Activated naive CD4-positive, alpha-beta T cell treated with anti-CD3 and anti-CD28 coated beads, Interleukin-2, amount 50 U/mL, for 24 hours (primary cell): ENCODE data around the gene CFAP251.
"Not testable (repeated sequence)": the region's sequence is repeated elsewhere in the genome, so short reads cannot be mapped to it uniquely, and the experiment has no call there.

ENCODE experiments used
- H3K27ac Mint-ChIP-seq: one replicate; pipeline ENCODE4 v1.8.0; 2021; ENCODE audit warnings: mild to moderate bottlenecking, mixed read lengths
- H3K27me3 Mint-ChIP-seq: one replicate; pipeline ENCODE4 v1.8.0; 2021; ENCODE audit warnings: mixed read lengths
- H3K36me3 Mint-ChIP-seq: one replicate; pipeline ENCODE4 v1.8.0; 2021; ENCODE audit warnings: mixed read lengths
- H3K4me1 Mint-ChIP-seq: one replicate; pipeline ENCODE4 v1.8.0; 2021; ENCODE audit warnings: mixed read lengths
- H3K4me3 Mint-ChIP-seq: one replicate; pipeline ENCODE4 v1.8.0; 2021; ENCODE audit warnings: mild to moderate bottlenecking, mixed read lengths
- H3K9me3 Mint-ChIP-seq: one replicate; pipeline ENCODE4 v1.8.0; 2021; ENCODE audit warnings: mixed read lengths

CFAP251 gene

DNA sequence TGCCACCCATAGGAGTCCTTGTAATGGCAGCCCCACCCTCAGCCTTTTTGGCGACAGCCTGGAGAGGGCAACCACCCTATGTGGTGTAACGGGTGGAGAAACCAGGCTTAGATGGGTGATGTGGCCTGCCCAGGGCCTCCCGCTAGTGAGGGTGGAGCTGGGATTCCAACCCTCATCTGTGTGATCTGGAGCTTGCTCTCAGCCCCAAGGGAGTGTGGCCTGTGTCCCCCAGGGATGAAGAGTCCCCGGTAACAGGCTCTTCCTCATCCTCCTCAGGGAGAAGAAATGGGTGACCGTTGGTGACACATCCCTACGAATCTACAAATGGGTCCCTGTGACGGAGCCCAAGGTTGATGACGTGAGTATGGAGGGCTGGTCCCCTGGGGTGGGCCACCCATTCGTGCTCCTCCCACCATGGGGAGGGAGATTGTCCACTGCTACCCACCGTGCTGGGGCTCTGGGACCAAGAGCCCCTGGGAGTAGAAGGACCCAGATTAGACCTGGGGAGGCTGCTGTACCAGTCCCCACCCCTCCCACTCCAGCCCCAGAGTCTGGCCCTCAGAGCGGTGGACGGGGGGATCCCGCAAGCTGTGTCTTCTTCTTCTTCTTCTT, 112.1 kb downstream of the CFAP251 start:
- Mint-ChIP-seq H3K4me1 (no peaks in the 10 kb centered on the region), H3K9me3 (no peaks in the 10 kb centered on the region), H3K27ac (no peak overlapping the region), H3K36me3 (no peaks in the 10 kb centered on the region), H3K27me3 (no peaks in the 10 kb centered on the region), H3K4me3 (no peak overlapping the region)

DNA sequence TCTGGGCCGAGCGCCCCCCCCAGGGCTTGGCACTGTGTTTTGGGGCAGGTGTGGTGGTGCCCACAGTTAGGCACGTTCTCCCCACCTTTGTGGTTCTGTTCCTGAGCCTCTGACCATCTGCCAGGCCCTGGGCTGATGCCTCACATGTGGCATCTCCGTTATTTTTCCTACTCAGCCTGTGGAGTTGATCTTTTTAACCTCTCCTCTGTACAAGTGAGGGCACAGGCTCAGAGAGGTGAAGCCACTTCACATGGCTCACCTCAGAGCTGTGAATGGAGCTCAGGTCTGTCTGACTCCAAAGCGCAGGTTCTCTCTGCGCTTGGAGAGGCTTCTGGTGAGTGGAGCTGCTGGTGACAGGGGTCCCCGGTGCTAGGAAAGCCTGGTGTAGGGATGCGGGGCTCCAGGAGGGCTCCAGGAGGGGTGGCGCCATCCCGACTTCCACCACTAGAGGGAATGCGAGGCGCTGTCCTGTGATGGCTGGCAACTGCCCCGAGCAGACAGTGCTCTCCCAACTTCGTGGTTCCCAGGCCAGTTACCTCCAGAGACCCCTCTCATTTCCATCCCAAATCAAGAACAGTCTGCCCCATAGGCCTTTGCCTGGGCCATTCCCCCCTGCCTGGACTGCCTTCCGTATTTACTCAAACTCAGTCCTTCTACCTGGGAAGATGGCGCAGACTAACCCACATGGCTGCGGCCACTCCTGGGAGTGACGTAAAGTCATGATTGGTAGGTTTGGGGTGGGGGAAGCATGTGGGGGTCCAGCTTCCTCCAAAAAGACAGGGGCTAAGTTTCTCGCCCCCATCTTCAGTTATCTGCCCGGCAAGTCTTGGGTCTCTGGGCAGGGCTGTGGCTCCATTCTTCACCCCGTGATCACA, 113.2 kb downstream of the CFAP251 start:
- no peak overlapping the region for H3K4me3 Mint-ChIP-seq
- no peaks in the 10 kb centered on the region for H3K36me3 Mint-ChIP-seq
- no peaks in the 10 kb centered on the region for H3K9me3 Mint-ChIP-seq
- H3K27ac Mint-ChIP-seq: no peak overlapping the region
- H3K4me1 Mint-ChIP-seq: no peaks in the 10 kb centered on the region
- no peaks in the 10 kb centered on the region for H3K27me3 Mint-ChIP-seq

DNA sequence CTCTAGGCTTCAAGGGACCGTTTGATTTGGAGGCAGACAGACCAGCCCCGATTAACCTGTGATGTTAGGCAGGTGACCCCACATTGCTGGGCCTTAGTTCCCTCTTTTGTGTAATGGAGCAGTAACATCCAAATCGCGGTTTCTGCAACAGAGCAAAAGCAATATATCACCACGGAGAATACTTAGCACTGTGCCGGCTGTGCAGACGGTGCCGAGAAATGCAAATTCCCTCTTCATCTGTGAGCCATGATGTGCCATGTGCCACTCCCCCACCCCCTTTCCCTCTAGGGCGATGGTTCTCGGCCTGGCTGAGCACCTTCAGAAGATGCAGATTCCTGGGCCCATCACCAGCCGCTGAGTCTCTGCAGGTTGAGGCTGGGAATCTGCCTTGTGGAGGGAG, 114.2 kb downstream of the CFAP251 start:
- Mint-ChIP-seq H3K36me3 (no peaks in the 10 kb centered on the region), H3K27ac (no peak overlapping the region), H3K4me3 (no peak overlapping the region), H3K4me1 (no peaks in the 10 kb centered on the region), H3K9me3 (no peaks in the 10 kb centered on the region), H3K27me3 (no peaks in the 10 kb centered on the region)

DNA sequence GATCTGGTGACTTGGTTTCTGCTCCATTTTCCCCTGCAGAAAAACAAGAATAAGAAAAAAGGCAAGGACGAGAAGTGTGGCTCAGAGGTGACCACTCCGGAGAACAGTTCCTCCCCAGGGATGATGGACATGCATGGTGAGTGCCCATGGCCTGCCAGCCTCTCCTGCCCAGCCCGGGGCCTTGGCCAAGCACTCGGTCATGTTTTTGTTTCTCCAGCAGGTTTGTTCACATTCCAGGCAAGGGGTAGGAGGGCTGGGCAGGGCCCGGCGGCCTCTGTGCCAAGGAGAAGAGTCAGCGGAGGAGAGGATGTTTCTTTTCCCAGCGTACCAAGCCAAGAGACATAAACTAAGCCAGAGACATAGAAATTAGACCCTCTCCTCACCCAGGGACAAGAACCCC, 116.9 kb downstream of the CFAP251 start:
- Mint-ChIP-seq H3K4me1 (no peaks in the 10 kb centered on the region), H3K27me3 (no peaks in the 10 kb centered on the region), H3K4me3 (no peak overlapping the region), H3K27ac (no peak overlapping the region), H3K9me3 (no peaks in the 10 kb centered on the region), H3K36me3 (no peaks in the 10 kb centered on the region)

DNA sequence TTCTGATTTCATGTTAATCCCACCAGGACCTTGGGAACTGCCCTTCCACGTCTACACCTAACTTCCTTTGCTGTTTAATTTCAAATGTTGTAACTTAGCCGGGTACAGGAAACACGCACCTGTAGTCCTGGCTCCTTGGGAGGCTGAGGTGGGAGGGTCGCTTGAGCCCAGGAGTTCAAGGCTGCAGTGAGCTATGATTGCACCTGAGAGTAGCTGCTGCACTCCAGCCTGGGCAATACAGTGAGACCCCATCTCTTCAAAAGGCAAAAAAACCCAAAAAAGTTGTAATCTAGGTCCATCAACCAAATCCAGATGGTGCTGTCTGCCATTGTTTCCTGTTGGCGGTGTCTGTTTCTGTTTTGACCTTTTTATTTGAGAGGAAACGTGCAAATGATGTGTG, 117.8 kb downstream of the CFAP251 start:
- Mint-ChIP-seq H3K36me3 (no peaks in the 10 kb centered on the region), H3K4me3 (no peak overlapping the region), H3K9me3 (no peaks in the 10 kb centered on the region), H3K27ac (no peak overlapping the region), H3K27me3 (no peaks in the 10 kb centered on the region), H3K4me1 (no peaks in the 10 kb centered on the region)

DNA sequence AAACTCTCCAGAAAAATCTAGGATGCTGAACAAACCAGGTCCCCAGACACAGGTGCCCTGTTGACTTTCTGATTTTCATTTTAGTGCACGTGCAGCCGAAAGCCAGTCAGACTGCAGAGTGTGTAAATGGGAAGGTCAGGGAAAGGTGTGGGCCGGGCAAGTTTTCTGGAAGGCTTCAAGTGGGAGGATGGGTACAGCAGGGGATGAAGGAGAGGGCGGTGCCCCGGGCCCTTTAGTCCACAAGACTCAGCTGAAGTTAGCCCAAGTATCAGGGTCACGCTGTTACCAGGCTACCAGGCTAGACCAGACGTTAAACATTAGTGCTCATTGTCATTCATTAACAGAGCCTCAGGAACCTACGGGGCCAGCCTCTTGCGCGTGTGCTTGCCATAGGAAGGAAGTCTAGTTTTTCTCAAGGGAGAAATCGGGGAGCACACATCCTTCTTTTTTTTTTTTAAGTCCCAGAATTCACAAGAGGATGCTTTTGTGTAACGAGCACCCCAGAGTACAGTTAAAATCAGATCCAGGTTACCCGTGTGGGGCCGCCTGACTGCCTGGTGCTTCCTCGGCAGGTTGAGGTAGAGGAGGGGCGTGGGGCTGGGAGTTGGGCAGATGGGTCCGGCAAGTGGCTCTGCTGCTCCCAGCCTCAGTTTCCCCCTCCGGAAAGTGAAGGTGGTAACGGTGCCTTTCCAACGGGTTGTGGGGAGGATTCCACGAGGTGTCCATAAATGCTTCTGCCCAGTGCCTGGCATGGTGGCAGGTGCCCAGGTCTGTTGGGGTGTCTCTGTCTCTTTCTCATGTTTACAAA, 122.4 kb downstream of the CFAP251 start:
- no peaks in the 10 kb centered on the region for H3K27me3 Mint-ChIP-seq
- H3K4me1 Mint-ChIP-seq: no peaks in the 10 kb centered on the region
- H3K4me3 Mint-ChIP-seq: no peak overlapping the region
- H3K36me3 Mint-ChIP-seq: no peaks in the 10 kb centered on the region
- no peak overlapping the region for H3K27ac Mint-ChIP-seq
- H3K9me3 Mint-ChIP-seq: no peaks in the 10 kb centered on the region

DNA sequence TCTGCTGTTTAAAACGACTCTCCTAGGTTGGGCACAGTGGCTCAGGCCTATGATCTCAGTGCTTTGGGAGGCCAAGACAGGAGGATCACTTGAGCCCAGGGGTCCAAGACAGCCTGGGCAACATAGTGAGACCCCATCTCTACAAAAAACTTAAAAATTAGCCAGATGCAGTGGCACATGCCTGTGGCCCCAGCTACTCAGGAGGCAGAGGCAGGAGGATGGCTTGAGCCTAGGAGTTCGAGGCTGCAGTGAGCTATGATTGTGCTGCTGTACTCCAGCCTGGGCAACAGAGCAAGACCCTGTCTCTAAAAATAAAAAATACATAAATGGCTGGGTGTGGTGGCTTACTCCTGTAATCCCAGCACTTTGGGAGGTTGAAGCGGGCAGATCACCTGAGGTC, 123.1 kb downstream of the CFAP251 start:
- H3K9me3 Mint-ChIP-seq, H3K27ac Mint-ChIP-seq: not testable (repeated sequence)

DNA sequence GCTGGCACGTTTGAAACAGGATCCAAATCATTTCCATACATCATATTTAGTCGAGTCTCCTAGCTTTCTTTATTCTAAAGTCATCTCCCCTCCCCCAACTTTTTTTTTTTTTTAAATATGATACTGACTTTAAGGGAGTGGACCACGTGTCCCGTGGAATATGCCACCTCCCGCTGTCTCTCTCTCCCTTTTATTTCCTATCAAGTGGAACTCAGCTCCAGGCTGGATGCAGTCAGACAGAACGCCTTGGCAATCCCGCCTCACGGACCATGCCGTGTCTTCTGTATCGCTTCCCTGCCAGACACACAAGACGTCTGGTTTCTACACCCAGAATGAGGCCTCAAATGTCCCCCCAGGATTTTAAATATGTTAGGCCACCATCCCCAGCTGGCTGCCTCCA, 124.5 kb downstream of the CFAP251 start:
- Mint-ChIP-seq H3K4me1 (no peaks in the 10 kb centered on the region), H3K9me3 (no peaks in the 10 kb centered on the region), H3K4me3 (no peak overlapping the region), H3K36me3 (no peaks in the 10 kb centered on the region), H3K27ac (no peak overlapping the region), H3K27me3 (no peaks in the 10 kb centered on the region)

More for the DNA sequence above, 123.1 kb downstream of the CFAP251 start:
- H3K27me3 Mint-ChIP-seq, H3K36me3 Mint-ChIP-seq, H3K4me1 Mint-ChIP-seq, H3K4me3 Mint-ChIP-seq: not testable (repeated sequence)

DNA sequence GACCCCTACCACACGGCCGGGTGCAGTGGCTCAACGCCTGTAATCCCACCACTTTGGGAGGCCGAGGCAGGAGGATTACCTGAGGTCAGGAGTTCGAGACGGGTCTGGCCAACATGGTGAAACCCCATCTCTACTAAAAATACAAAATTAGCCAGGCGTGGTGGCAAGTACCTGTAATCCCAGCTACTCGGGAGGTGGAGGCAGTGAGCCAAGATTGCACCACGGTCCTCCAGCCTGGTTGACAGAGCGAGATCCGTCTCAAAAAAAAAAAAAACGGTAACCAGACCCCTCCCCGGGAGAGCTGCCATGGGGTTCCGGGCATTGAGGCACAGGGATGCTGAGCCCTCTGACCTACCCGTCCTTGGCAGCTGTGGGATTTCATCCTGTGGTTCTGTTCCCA, 125.1 kb downstream of the CFAP251 start:
- no peaks in the 10 kb centered on the region for H3K36me3 Mint-ChIP-seq
- no peak overlapping the region for H3K4me3 Mint-ChIP-seq
- no peaks in the 10 kb centered on the region for H3K4me1 Mint-ChIP-seq
- H3K27me3 Mint-ChIP-seq: no peaks in the 10 kb centered on the region
- no peaks in the 10 kb centered on the region for H3K9me3 Mint-ChIP-seq
- no peak overlapping the region for H3K27ac Mint-ChIP-seq

DNA sequence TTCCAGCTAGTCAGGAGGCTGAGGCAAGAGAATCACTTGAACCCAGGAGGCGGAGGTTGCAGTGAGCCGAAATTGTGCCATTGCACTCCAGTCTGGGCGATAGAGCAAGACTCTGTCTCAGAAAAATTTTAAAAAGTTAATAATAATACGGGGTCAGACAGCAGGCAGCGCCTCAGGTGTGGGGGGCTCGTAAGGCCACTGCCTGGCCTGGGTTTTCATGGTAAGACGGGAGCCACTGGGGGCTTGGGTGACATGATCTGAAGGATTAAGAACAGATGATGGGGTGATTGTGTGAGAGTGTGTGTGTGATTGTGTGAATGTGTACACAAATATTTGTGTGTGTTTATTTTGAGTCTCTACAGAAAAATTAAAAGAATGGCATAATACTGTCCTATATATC, 126.9 kb downstream of the CFAP251 start:
- no peaks in the 10 kb centered on the region for H3K27me3 Mint-ChIP-seq
- no peak overlapping the region for H3K27ac Mint-ChIP-seq
- no peaks in the 10 kb centered on the region for H3K36me3 Mint-ChIP-seq
- H3K9me3 Mint-ChIP-seq: no peaks in the 10 kb centered on the region
- no peaks in the 10 kb centered on the region for H3K4me1 Mint-ChIP-seq
- no peak overlapping the region for H3K4me3 Mint-ChIP-seq

DNA sequence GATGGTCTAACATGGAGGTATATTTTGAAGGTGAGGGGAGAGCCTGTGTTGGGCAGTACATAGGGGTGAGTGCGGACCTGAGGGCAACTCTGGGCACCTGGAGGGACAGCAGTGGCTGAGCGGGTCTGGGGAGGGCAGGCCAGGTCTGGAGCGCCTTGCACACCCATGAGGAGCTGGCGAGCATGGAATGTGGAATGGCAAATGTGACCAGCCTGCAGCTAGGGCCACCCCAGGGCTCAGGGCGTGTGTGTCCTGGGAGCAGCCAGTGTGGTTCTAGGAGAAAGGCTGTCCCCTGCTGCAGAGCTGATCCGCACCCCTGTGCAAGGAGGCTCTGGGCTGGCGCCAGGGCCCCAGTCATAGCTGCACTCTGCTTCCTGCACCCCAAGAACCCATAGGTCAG, 127.8 kb downstream of the CFAP251 start:
- Mint-ChIP-seq H3K27me3 (no peaks in the 10 kb centered on the region), H3K27ac (no peak overlapping the region)

DNA sequence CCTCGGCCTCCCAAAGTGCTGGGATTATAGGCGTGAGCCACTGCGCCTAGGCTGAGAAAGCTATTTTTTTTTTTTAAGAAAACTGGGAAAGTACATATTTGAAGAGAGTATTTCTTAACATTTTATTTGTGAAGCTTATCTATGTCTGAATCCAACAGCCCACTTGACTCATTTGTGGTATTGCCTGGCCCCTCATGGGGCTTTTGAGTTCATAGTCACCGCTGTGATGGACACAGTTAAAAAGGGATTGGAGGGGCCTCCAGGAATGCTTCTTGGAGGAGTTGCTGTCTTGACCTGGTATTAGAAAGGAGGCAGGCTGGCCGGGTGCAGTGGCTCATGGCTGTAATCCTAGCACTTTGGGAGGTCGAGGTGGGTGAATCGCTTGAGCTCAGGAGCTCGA, 129.8 kb downstream of the CFAP251 start:
- H3K27me3 Mint-ChIP-seq: no peaks in the 10 kb centered on the region
- H3K4me1 Mint-ChIP-seq: no peaks in the 10 kb centered on the region
- no peaks in the 10 kb centered on the region for H3K9me3 Mint-ChIP-seq
- H3K27ac Mint-ChIP-seq: no peak overlapping the region
- H3K4me3 Mint-ChIP-seq: no peak overlapping the region
- no peaks in the 10 kb centered on the region for H3K36me3 Mint-ChIP-seq

More for the DNA sequence above, 127.8 kb downstream of the CFAP251 start:
- no peaks in the 10 kb centered on the region for H3K4me1 Mint-ChIP-seq
- no peaks in the 10 kb centered on the region for H3K9me3 Mint-ChIP-seq
- H3K4me3 Mint-ChIP-seq: no peak overlapping the region
- H3K36me3 Mint-ChIP-seq: no peaks in the 10 kb centered on the region

DNA sequence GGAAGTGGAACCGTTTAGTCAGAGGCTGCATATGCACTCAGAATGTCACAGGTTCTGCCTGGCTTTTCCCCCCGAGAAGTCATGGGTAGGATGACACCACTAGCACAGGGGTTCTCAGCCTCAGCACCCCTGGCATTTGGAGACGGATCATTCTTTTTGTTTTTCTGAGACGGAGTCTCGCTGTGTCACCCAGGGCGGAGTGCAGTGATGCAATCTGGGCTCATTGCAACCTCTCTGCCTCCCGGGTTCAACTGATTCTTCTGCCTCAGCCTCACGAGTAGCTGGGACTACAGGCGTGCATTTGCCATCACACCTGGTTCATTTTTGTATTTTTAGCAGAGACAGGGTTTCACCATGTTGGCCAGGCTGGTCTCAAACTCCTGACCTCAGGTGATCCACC, 131.4 kb downstream of the CFAP251 start:
- Mint-ChIP-seq H3K4me3 (no peak overlapping the region), H3K9me3 (no peaks in the 10 kb centered on the region), H3K4me1 (peaks cover 6% of the 10 kb centered on the region), H3K27me3 (no peaks in the 10 kb centered on the region), H3K36me3 (no peaks in the 10 kb centered on the region), H3K27ac (no peak overlapping the region)

DNA sequence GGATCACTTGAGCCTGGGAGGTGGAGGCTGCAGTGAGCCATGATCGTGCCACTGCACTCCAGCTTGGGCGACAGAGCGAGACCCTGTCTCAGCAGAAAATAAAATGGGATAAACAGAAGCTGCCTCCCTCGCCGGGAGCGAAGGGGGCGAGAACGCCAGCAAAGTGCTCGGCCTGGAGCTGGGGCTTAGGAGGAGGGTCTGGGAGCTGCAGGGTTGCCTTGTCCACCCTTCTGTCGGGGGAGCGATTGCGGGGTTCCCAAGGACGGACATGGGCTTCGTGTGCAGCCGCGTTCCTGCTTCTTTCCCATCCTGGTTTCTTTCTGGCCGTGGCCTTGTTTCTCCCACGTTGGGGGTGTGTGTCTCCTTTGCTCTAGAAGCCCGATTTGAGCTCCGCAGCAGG, 132.3 kb downstream of the CFAP251 start:
- Mint-ChIP-seq H3K27me3 (no peaks in the 10 kb centered on the region), H3K4me1 (peaks cover 6% of the 10 kb centered on the region), H3K9me3 (no peaks in the 10 kb centered on the region), H3K27ac (no peak overlapping the region), H3K36me3 (no peaks in the 10 kb centered on the region), H3K4me3 (no peak overlapping the region)

DNA sequence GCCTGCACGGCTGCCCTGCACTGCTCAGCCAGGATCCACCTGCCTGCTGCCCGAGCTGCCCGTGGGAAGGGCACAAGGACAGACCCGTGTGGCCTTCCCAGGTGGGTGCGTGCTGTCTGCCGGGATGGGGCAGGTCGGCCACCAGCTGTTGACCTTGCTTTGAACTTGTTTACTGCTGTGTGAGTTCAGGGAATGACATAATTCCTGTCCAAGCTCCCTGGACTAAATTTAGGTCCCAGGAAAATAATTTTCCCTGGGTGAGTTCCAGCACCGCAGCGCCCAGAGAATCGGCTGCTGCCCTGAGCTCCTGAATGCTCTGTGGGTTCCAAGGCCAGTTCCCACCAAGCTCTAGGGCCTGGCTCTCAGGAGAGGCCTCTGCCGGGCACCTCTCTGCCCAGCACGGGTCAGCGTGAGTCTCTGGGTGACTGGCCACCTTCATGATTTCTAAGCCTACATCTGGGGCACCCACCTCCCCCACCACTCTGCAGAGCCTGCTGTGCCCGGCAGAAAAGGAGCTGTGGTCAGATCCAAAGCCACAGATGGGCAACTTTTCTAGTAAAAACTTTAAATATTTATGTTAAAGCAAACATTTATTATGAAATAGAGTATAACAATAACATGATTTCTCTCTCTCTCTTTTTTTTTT, 133.0 kb downstream of the CFAP251 start:
- Mint-ChIP-seq H3K36me3 (no peaks in the 10 kb centered on the region), H3K27me3 (no peaks in the 10 kb centered on the region), H3K4me1 (peaks cover 6% of the 10 kb centered on the region), H3K9me3 (no peaks in the 10 kb centered on the region), H3K27ac (no peak overlapping the region), H3K4me3 (no peak overlapping the region)
